Cardiac fibroblast (primary cell): ENCODE data around the gene UBE4B.

Experiments
- DNase-seq, 2 donors: peaks; one replicate each; pipeline versions ENCODE4 v3.0.0 to v3.0.0-alpha.2; 2010; ENCODE audit warnings: low read depth in 2 of 2
- H3K4me3 ChIP-seq, 2 donors: replicated peaks in 1 of 2; 1 replicate in 1 of 2; 2 replicates in 1 of 2; pipeline ENCODE4 v1.5.1; 2011; ENCODE audit warnings: low read depth in 2 of 2, low read length in 2 of 2, mild to moderate bottlenecking in 2 of 2, moderate library complexity in 1 of 2
- CTCF ChIP-seq: IDR thresholded peaks from one replicate; pipeline ENCODE4 v1.5.1; 2011; ENCODE audit warnings: low read depth, mild to moderate bottlenecking, low read length, inconsistent platforms

The UBE4B gene

GRCh38 chr1:10063878-10064277 is 31.1 kb downstream of the UBE4B start:
- no peak for TF ChIP-seq CTCF
- H3K4me3 ChIP-seq: no peak overlapping the region
- no peak for DNase-seq

GRCh38 chr1:10064416-10065343 is 31.9 kb downstream of the UBE4B start:
- no peak overlapping the region for H3K4me3 ChIP-seq
- TF ChIP-seq CTCF: no peak
- DNase-seq: no peak

GRCh38 chr1:10065344-10065685 is 32.6 kb downstream of the UBE4B start:
- no peak for TF ChIP-seq CTCF
- peak in 1 of 2 donors; percentile 33 for DNase-seq
- no peak overlapping the region for H3K4me3 ChIP-seq

- no peak overlapping the region for H3K4me3 ChIP-seq
- no peak for DNase-seq
- no peak for TF ChIP-seq CTCF
Measured at GRCh38 chr1:10065760-10066159, 33.0 kb downstream of the UBE4B start.

GRCh38 chr1:10068605-10069294 is 36.0 kb downstream of the UBE4B start:
- no peak overlapping the region for H3K4me3 ChIP-seq
- no peak for DNase-seq
- no peak for TF ChIP-seq CTCF

- TF ChIP-seq CTCF: no peak
- no peak overlapping the region for H3K4me3 ChIP-seq
- DNase-seq: no peak
Measured at GRCh38 chr1:10070206-10070605, 37.4 kb downstream of the UBE4B start.
